ENCODE data around the gene CAT.

CAT gene

GRCh38 chr11:34438529-34439507 lies at the start of gene CAT:
Gene CAT, plus strand, starts transcription at chr11:34438934. Its CDS starts 80 bp downstream, at chr11:34439014.
- Mint-ChIP-seq H3K4me1 (ENCODE audit: low read depth) (peaks cover 22% of the 10 kb centered on the region), H3K27ac (peak within 1 kb of the TSS; percentile 73), H3K9me3 (peaks cover 4% of the 10 kb centered on the region), H3K4me3 (peak within 1 kb of the TSS; percentile 93), H3K27me3 (ENCODE audit: low read depth) (no peaks in the 10 kb centered on the region), H3K36me3 (ENCODE audit: low read depth) (peaks cover 4% of the 10 kb centered on the region)

- H3K9me3 Mint-ChIP-seq, result peaks cover 8% of the 10 kb centered on the region
- no peak overlapping the region for H3K4me3 Mint-ChIP-seq
- H3K27ac Mint-ChIP-seq, result no peak overlapping the region
- no peaks in the 10 kb centered on the region for H3K4me1 Mint-ChIP-seq (ENCODE audit: low read depth)
- H3K27me3 Mint-ChIP-seq (ENCODE audit: low read depth), result peaks cover 32% of the 10 kb centered on the region
- H3K36me3 Mint-ChIP-seq (ENCODE audit: low read depth), result no peaks in the 10 kb centered on the region
Observed at GRCh38 chr11:34394771-34395300, 43.9 kb upstream of the CAT start.

GRCh38 chr11:34395916-34396550 lies 42.7 kb upstream of the CAT start:
- peaks cover 23% of the 10 kb centered on the region for H3K27me3 Mint-ChIP-seq (ENCODE audit: low read depth)
- H3K9me3 Mint-ChIP-seq, result peaks cover 8% of the 10 kb centered on the region
- no peak overlapping the region for H3K27ac Mint-ChIP-seq
- H3K4me3 Mint-ChIP-seq, result no peak overlapping the region
- H3K4me1 Mint-ChIP-seq (ENCODE audit: low read depth), result no peaks in the 10 kb centered on the region
- H3K36me3 Mint-ChIP-seq (ENCODE audit: low read depth), result no peaks in the 10 kb centered on the region

GRCh38 chr11:34397120-34397519 lies 41.6 kb upstream of the CAT start:
- H3K4me3 Mint-ChIP-seq, result no peak overlapping the region
- peaks cover 17% of the 10 kb centered on the region for H3K27me3 Mint-ChIP-seq (ENCODE audit: low read depth)
- H3K9me3 Mint-ChIP-seq, result peaks cover 8% of the 10 kb centered on the region
- H3K4me1 Mint-ChIP-seq (ENCODE audit: low read depth), result no peaks in the 10 kb centered on the region
- no peaks in the 10 kb centered on the region for H3K36me3 Mint-ChIP-seq (ENCODE audit: low read depth)
- H3K27ac Mint-ChIP-seq, result no peak overlapping the region

- no peaks in the 10 kb centered on the region for H3K4me1 Mint-ChIP-seq (ENCODE audit: low read depth)
- H3K9me3 Mint-ChIP-seq, result peaks cover 8% of the 10 kb centered on the region
- H3K4me3 Mint-ChIP-seq, result no peak overlapping the region
- H3K36me3 Mint-ChIP-seq (ENCODE audit: low read depth), result no peaks in the 10 kb centered on the region
- no peak overlapping the region for H3K27ac Mint-ChIP-seq
- peaks cover 11% of the 10 kb centered on the region for H3K27me3 Mint-ChIP-seq (ENCODE audit: low read depth)
Observed at GRCh38 chr11:34397811-34398210, 40.9 kb upstream of the CAT start.

- Mint-ChIP-seq H3K4me3 (no peak overlapping the region), H3K9me3 (no peaks in the 10 kb centered on the region), H3K36me3 (ENCODE audit: low read depth) (no peaks in the 10 kb centered on the region), H3K4me1 (ENCODE audit: low read depth) (no peaks in the 10 kb centered on the region), H3K27me3 (ENCODE audit: low read depth) (peaks cover 29% of the 10 kb centered on the region), H3K27ac (no peak overlapping the region)
Observed at GRCh38 chr11:34403431-34403830, 35.3 kb upstream of the CAT start.

- H3K4me3 Mint-ChIP-seq, result no peak overlapping the region
- H3K36me3 Mint-ChIP-seq (ENCODE audit: low read depth), result no peaks in the 10 kb centered on the region
- H3K27ac Mint-ChIP-seq, result no peak overlapping the region
Observed at GRCh38 chr11:34404280-34404679, 34.5 kb upstream of the CAT start.

GRCh38 chr11:34405079-34405858 lies 33.5 kb upstream of the CAT start:
- H3K27me3 Mint-ChIP-seq (ENCODE audit: low read depth), result peaks cover 38% of the 10 kb centered on the region
- H3K9me3 Mint-ChIP-seq, result no peaks in the 10 kb centered on the region
- no peak overlapping the region for H3K27ac Mint-ChIP-seq
- H3K4me1 Mint-ChIP-seq (ENCODE audit: low read depth), result no peaks in the 10 kb centered on the region
- no peaks in the 10 kb centered on the region for H3K36me3 Mint-ChIP-seq (ENCODE audit: low read depth)
- no peak overlapping the region for H3K4me3 Mint-ChIP-seq

More at GRCh38 chr11:34404280-34404679, 34.5 kb upstream of the CAT start:
- H3K4me1 Mint-ChIP-seq (ENCODE audit: low read depth), result no peaks in the 10 kb centered on the region
- no peaks in the 10 kb centered on the region for H3K9me3 Mint-ChIP-seq
- peaks cover 34% of the 10 kb centered on the region for H3K27me3 Mint-ChIP-seq (ENCODE audit: low read depth)

- H3K4me3 Mint-ChIP-seq, result no peak overlapping the region
- H3K27me3 Mint-ChIP-seq (ENCODE audit: low read depth), result peaks cover 38% of the 10 kb centered on the region
- H3K4me1 Mint-ChIP-seq (ENCODE audit: low read depth), result no peaks in the 10 kb centered on the region
- no peaks in the 10 kb centered on the region for H3K36me3 Mint-ChIP-seq (ENCODE audit: low read depth)
- no peak overlapping the region for H3K27ac Mint-ChIP-seq
- H3K9me3 Mint-ChIP-seq, result no peaks in the 10 kb centered on the region
Observed at GRCh38 chr11:34406413-34406812, 32.3 kb upstream of the CAT start.

GRCh38 chr11:34407121-34407813 lies 31.5 kb upstream of the CAT start:
- no peaks in the 10 kb centered on the region for H3K4me1 Mint-ChIP-seq (ENCODE audit: low read depth)
- no peaks in the 10 kb centered on the region for H3K9me3 Mint-ChIP-seq
- no peaks in the 10 kb centered on the region for H3K36me3 Mint-ChIP-seq (ENCODE audit: low read depth)
- H3K27me3 Mint-ChIP-seq (ENCODE audit: low read depth), result peaks cover 38% of the 10 kb centered on the region
- H3K27ac Mint-ChIP-seq, result no peak overlapping the region
- H3K4me3 Mint-ChIP-seq, result no peak overlapping the region

- H3K36me3 Mint-ChIP-seq (ENCODE audit: low read depth), result peaks cover 2% of the 10 kb centered on the region
- H3K27me3 Mint-ChIP-seq (ENCODE audit: low read depth), result peaks cover 38% of the 10 kb centered on the region
- no peak overlapping the region for H3K27ac Mint-ChIP-seq
- H3K4me3 Mint-ChIP-seq, result no peak overlapping the region
- peaks cover 10% of the 10 kb centered on the region for H3K9me3 Mint-ChIP-seq
- no peaks in the 10 kb centered on the region for H3K4me1 Mint-ChIP-seq (ENCODE audit: low read depth)
Observed at GRCh38 chr11:34408580-34409172, 30.1 kb upstream of the CAT start.

GRCh38 chr11:34411111-34411510 lies 27.6 kb upstream of the CAT start:
- Mint-ChIP-seq H3K36me3 (ENCODE audit: low read depth) (peaks cover 2% of the 10 kb centered on the region), H3K27ac (no peak overlapping the region), H3K4me1 (ENCODE audit: low read depth) (no peaks in the 10 kb centered on the region), H3K9me3 (peaks cover 23% of the 10 kb centered on the region), H3K4me3 (no peak overlapping the region), H3K27me3 (ENCODE audit: low read depth) (peaks cover 28% of the 10 kb centered on the region)

GRCh38 chr11:34411791-34412190 lies 26.9 kb upstream of the CAT start:
- H3K36me3 Mint-ChIP-seq (ENCODE audit: low read depth), result peaks cover 2% of the 10 kb centered on the region
- no peak overlapping the region for H3K27ac Mint-ChIP-seq
- H3K27me3 Mint-ChIP-seq (ENCODE audit: low read depth), result peaks cover 26% of the 10 kb centered on the region
- no peaks in the 10 kb centered on the region for H3K4me1 Mint-ChIP-seq (ENCODE audit: low read depth)
- no peak overlapping the region for H3K4me3 Mint-ChIP-seq
- peaks cover 23% of the 10 kb centered on the region for H3K9me3 Mint-ChIP-seq
